Lower leg skin (tissue), 3 donors: ENCODE measurements around the gene ATF7.

Source experiments
- POLR2A ChIP-seq, 2 donors: fragments of 450-650 bp; IDR thresholded peaks; one replicate each; pipeline ENCODE4 v1.6.1; 2016 to 2017; ENCODE audit warnings: antibody characterized with exemption in 2 of 2, mild to moderate bottlenecking in 1 of 2, moderate library complexity in 1 of 2
- TF ChIP-seq, protein P1 (sequence below), 3 donors: fragments of 450-650 bp; IDR thresholded peaks; one replicate each; pipeline ENCODE4 v1.5.1; 2016; ENCODE audit warnings: antibody characterized with exemption in 3 of 3, mild to moderate bottlenecking in 3 of 3, moderate library complexity in 2 of 3

DNA sequence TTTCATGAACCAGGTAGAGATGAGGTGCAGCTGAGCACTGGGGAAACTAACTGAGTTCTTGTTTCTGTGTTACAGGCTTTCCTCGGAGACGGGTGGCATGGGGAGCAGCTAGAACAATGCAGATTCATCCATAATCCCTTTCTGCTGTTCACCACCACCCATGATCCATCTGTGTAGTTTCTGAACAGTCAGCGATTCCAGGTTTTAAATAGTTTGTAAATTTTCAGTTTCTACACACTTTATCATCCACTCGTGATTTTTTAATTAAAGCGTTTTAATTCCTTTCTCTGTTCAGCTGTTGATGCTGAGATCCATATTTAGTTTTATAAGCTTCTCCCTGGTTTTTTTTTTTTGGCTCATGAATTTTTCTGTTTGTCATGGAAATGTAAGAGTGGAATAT, 146.9 kb downstream of the ATF7 start:
- no peak for TF ChIP-seq POLR2A (IDR thresholded peaks at IDR 0.05)
- TF ChIP-seq, protein P1, sequence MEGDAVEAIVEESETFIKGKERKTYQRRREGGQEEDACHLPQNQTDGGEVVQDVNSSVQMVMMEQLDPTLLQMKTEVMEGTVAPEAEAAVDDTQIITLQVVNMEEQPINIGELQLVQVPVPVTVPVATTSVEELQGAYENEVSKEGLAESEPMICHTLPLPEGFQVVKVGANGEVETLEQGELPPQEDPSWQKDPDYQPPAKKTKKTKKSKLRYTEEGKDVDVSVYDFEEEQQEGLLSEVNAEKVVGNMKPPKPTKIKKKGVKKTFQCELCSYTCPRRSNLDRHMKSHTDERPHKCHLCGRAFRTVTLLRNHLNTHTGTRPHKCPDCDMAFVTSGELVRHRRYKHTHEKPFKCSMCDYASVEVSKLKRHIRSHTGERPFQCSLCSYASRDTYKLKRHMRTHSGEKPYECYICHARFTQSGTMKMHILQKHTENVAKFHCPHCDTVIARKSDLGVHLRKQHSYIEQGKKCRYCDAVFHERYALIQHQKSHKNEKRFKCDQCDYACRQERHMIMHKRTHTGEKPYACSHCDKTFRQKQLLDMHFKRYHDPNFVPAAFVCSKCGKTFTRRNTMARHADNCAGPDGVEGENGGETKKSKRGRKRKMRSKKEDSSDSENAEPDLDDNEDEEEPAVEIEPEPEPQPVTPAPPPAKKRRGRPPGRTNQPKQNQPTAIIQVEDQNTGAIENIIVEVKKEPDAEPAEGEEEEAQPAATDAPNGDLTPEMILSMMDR (IDR thresholded peaks at IDR 0.05) = no peak
